GM12874 (cell line): ENCODE results near the gene IL1RAP.

Experiments
- CTCF ChIP-seq: IDR thresholded peaks from 2 replicates; pipeline ENCODE4 v1.5.1; 2011; ENCODE audit warnings: low read depth, mild to moderate bottlenecking, control low read depth, low read length, moderate library complexity; ENCODE audit not compliant: insufficient read depth

IL1RAP gene

GRCh38 chr3:190524942-190525341 lies 11.1 kb downstream of the IL1RAP start:
- TF ChIP-seq CTCF: no peak

GRCh38 chr3:190525634-190526033 lies 11.7 kb downstream of the IL1RAP start:
- TF ChIP-seq CTCF: no peak

GRCh38 chr3:190526787-190527762 lies 13.2 kb downstream of the IL1RAP start:
- TF ChIP-seq CTCF: no peak

- TF ChIP-seq CTCF: no peak
These were observed 14.8 kb downstream of the IL1RAP start for GRCh38 chr3:190528706-190529105.

GRCh38 chr3:190531406-190531805 lies 17.5 kb downstream of the IL1RAP start:
- no peak for TF ChIP-seq CTCF

- TF ChIP-seq CTCF: no peak
These were observed 18.9 kb downstream of the IL1RAP start for GRCh38 chr3:190532731-190533203.

GRCh38 chr3:190533511-190534281 lies 19.8 kb downstream of the IL1RAP start:
- TF ChIP-seq CTCF: no peak
